Nephron (organoid): ENCODE measurements around the gene PHETA1.
A peak's percentile ranks its signal among the peaks of the same experiment; 100 is the strongest.
"Not testable (repeated sequence)": the region's sequence is repeated elsewhere in the genome, so short reads cannot be mapped to it uniquely, and the experiment has no call there.

Experiments used
- H3K27ac Mint-ChIP-seq, 3 experiments: 2 replicates each; pipeline ENCODE4 v1.8.0; 2020; ENCODE audit warnings: mixed read lengths in 3 of 3, mild to moderate bottlenecking in 2 of 3, moderate library complexity in 1 of 3
- H3K27me3 Mint-ChIP-seq: 2 replicates; pipeline ENCODE4 v1.8.0; 2021; ENCODE audit warnings: low read depth, mild to moderate bottlenecking, moderate library complexity, mixed read lengths
- H3K36me3 Mint-ChIP-seq: 2 replicates; pipeline ENCODE4 v1.8.0; 2020; ENCODE audit warnings: low read depth, mixed read lengths
- H3K4me1 Mint-ChIP-seq: 2 replicates; pipeline ENCODE4 v1.8.0; 2020; ENCODE audit warnings: mixed read lengths
- H3K4me3 Mint-ChIP-seq, 3 experiments: 2 replicates each; pipeline ENCODE4 v1.8.0; 2020; ENCODE audit warnings: mild to moderate bottlenecking in 3 of 3, mixed read lengths in 3 of 3, moderate library complexity in 2 of 3
- H3K9me3 Mint-ChIP-seq: 2 replicates; pipeline ENCODE4 v1.8.0; 2020; ENCODE audit warnings: mixed read lengths
- CTCF ChIP-seq, 3 experiments: fragments of 200-600 bp; sonication (generic); IDR thresholded peaks; one replicate each; pipeline ENCODE4 v1.5.0; 2021; ENCODE audit warnings: antibody characterized with exemption in 3 of 3; ENCODE audit not compliant: unreplicated experiment in 3 of 3

Gene PHETA1

GRCh38 chr12:111343181-111343580 is 25.7 kb downstream of the PHETA1 start:
- Mint-ChIP-seq H3K27ac (no peak overlapping the region), H3K36me3 (peaks cover 24% of the 10 kb centered on the region), H3K4me3 (no peak overlapping the region)

GRCh38 chr12:111342376-111342775 is 26.5 kb downstream of the PHETA1 start:
- Mint-ChIP-seq H3K36me3 (peaks cover 20% of the 10 kb centered on the region), H3K9me3 (peaks cover 6% of the 10 kb centered on the region), H3K4me3 (no peak overlapping the region), H3K27ac (no peak overlapping the region), H3K27me3 (no peaks in the 10 kb centered on the region), H3K4me1 (no peaks in the 10 kb centered on the region)
- TF ChIP-seq CTCF (IDR thresholded peaks at IDR 0.05; ENCODE audit: unreplicated experiment in 3 of 3) = no peak

More at GRCh38 chr12:111343181-111343580, 25.7 kb downstream of the PHETA1 start:
- no peaks in the 10 kb centered on the region for H3K4me1 Mint-ChIP-seq
- no peak for TF ChIP-seq CTCF (IDR thresholded peaks at IDR 0.05; ENCODE audit: unreplicated experiment in 3 of 3)
- peaks cover 9% of the 10 kb centered on the region for H3K9me3 Mint-ChIP-seq
- no peaks in the 10 kb centered on the region for H3K27me3 Mint-ChIP-seq

- H3K27me3 Mint-ChIP-seq = no peaks in the 10 kb centered on the region
- H3K36me3 Mint-ChIP-seq = peaks cover 13% of the 10 kb centered on the region
- H3K9me3 Mint-ChIP-seq = peaks cover 2% of the 10 kb centered on the region
- H3K4me3 Mint-ChIP-seq = no peak overlapping the region
- H3K4me1 Mint-ChIP-seq = no peaks in the 10 kb centered on the region
- no peak for TF ChIP-seq CTCF (IDR thresholded peaks at IDR 0.05; ENCODE audit: unreplicated experiment in 3 of 3)
- no peak overlapping the region for H3K27ac Mint-ChIP-seq
Observed at GRCh38 chr12:111341426-111342065, 27.3 kb downstream of the PHETA1 start.

- not testable (repeated sequence) for H3K9me3 Mint-ChIP-seq, H3K4me1 Mint-ChIP-seq, H3K27me3 Mint-ChIP-seq, H3K4me3 Mint-ChIP-seq
- Mint-ChIP-seq H3K27ac (peak overlapping the region in 1 of 3 experiments; percentile 73), H3K36me3 (peaks cover 13% of the 10 kb centered on the region)
Observed at GRCh38 chr12:111340680-111341079, 28.2 kb downstream of the PHETA1 start.

- H3K27ac Mint-ChIP-seq = peak overlapping the region in 1 of 3 experiments; percentile 73
- no peaks in the 10 kb centered on the region for H3K4me1 Mint-ChIP-seq
- peaks cover 13% of the 10 kb centered on the region for H3K36me3 Mint-ChIP-seq
- no peak overlapping the region for H3K4me3 Mint-ChIP-seq
- TF ChIP-seq CTCF (IDR thresholded peaks at IDR 0.05; ENCODE audit: unreplicated experiment in 3 of 3) = no peak
- peaks cover 2% of the 10 kb centered on the region for H3K9me3 Mint-ChIP-seq
- no peaks in the 10 kb centered on the region for H3K27me3 Mint-ChIP-seq
Observed at GRCh38 chr12:111340231-111340630, 28.7 kb downstream of the PHETA1 start.

- H3K4me1 Mint-ChIP-seq = no peaks in the 10 kb centered on the region
- H3K4me3 Mint-ChIP-seq = no peak overlapping the region
- H3K27ac Mint-ChIP-seq = no peak overlapping the region
- peaks cover 2% of the 10 kb centered on the region for H3K9me3 Mint-ChIP-seq
- no peaks in the 10 kb centered on the region for H3K27me3 Mint-ChIP-seq
- TF ChIP-seq CTCF (IDR thresholded peaks at IDR 0.05; ENCODE audit: unreplicated experiment in 3 of 3) = no peak
- H3K36me3 Mint-ChIP-seq = peaks cover 11% of the 10 kb centered on the region
Observed at GRCh38 chr12:111339321-111339938, 29.5 kb downstream of the PHETA1 start.
